ENCODE data around the gene ANKS3.

DNA sequence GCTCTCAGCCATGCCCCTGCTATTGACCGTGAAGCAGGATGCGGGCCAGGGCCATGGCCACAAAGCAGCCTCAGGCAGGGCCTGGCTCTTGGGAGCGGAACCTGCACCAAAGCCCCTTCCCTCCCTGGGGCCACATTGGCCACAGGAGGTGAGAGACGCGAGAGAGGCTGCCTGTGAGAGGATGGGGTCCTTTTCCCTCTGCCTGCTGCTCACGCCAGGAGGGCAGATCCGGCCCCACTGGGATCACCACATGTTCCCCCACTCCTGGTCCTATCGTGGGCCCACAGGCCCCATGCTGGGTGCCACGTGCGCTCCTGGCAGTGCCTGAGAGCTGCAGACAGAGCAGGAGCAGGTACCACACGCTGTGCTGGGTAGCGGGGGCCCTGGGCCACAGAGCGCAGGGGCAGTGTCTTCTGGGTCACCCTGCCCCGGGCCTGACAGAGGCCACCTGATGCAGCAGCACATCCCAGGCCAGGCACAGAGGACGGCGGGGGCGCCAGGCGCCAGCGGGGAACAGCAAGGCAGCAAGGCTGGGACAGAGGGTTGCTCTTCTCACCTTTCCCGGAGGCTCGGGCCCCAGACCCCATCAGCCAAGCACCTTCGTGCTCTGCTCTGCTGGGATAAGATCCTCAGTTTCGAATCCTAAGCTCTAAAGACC, 49.9 kb downstream of the ANKS3 start:
- TF ChIP-seq, protein P1, sequence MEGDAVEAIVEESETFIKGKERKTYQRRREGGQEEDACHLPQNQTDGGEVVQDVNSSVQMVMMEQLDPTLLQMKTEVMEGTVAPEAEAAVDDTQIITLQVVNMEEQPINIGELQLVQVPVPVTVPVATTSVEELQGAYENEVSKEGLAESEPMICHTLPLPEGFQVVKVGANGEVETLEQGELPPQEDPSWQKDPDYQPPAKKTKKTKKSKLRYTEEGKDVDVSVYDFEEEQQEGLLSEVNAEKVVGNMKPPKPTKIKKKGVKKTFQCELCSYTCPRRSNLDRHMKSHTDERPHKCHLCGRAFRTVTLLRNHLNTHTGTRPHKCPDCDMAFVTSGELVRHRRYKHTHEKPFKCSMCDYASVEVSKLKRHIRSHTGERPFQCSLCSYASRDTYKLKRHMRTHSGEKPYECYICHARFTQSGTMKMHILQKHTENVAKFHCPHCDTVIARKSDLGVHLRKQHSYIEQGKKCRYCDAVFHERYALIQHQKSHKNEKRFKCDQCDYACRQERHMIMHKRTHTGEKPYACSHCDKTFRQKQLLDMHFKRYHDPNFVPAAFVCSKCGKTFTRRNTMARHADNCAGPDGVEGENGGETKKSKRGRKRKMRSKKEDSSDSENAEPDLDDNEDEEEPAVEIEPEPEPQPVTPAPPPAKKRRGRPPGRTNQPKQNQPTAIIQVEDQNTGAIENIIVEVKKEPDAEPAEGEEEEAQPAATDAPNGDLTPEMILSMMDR (IDR thresholded peaks at IDR 0.05 in 4 of 5, conservative IDR thresholded peaks at IDR 0.05 in 1 of 5), result no peak
- no peak for TF ChIP-seq POLR2A (IDR thresholded peaks at IDR 0.05)

Measured in gastrocnemius medialis (tissue), 4 donors.